HCT116 (cell line): ENCODE results near the gene SNTG2. TPM values are rescaled to one million over a fixed set of nuclear protein-coding genes. Genes with fewer than 3 reads are reported as not detected.

Experiments used
- ATAC-seq: fragments of 200-7000 bp; cut with Tn5 transposase; 2 replicates; pipeline ENCODE4 v1.9.1; 2020; ENCODE audit warnings: mild to moderate bottlenecking, moderate library complexity
- BruUV-seq: library from RNA; stranded (reverse); fragments of 400-500 nt; replicated peaks from 2 replicates; lab custom pipeline; 2021; lab: Mats Ljungman, UMichigan
- CTCF ChIA-PET: fragments of 300-600 bp; sonication (Branson Sonifier 250); formaldehyde crosslinking; loops from one replicate; lab custom pipeline; 2021; ENCODE audit warnings: antibody characterized with exemption; lab: Charles Lee
- POLR2A ChIA-PET: fragments of 300-600, 350-600 bp; sonication (Branson Sonifier 250); formaldehyde crosslinking; loops from one replicate; lab custom pipeline; 2021; ENCODE audit warnings: antibody characterized with exemption; lab: Charles Lee
- RAD21 ChIA-PET, 2 experiments: fragments of 300-600 bp; sonication (Branson Sonifier 250); formaldehyde crosslinking; loops; one replicate each; lab custom pipeline; 2023; ENCODE audit warnings: low total read pairs in 2 of 2; ENCODE audit not compliant: uncharacterized antibody in 2 of 2, unreplicated experiment in 2 of 2, low non-redundant PET in 1 of 2; lab: Charles Lee
- DNase-seq: peaks from one replicate; pipeline ENCODE4 v3.0.0-alpha.2; 2010; ENCODE audit warnings: low read depth, low spot score
- H2AFZ ChIP-seq: fragments of 200-600 bp; shearing (Covaris generic), sonication (generic); 2 replicates; pipeline ENCODE4 v1.6.1; 2017; ENCODE audit warnings: low read depth, mixed run types, mixed read lengths, antibody characterized with exemption, low read length; ENCODE audit not compliant: poor library complexity, severe bottlenecking
- H3K27ac ChIP-seq: 2 replicates; pipeline ENCODE4 v1.5.1; 2012; ENCODE audit warnings: low read depth, low read length
- H3K27me3 ChIP-seq: fragments of 200-600 bp; sonication (generic); 2 replicates; pipeline ENCODE4 v1.6.1; 2016; ENCODE audit warnings: mixed run types, low read length, mixed read lengths; ENCODE audit not compliant: insufficient read depth
- H3K36me3 ChIP-seq, 2 experiments: fragments of 200-500 bp in 1 of 2; fragments of 200-600 bp in 1 of 2; sonication (Bioruptor generic) in 1 of 2; sonication (generic) in 1 of 2; 2 replicates each; pipeline versions ENCODE4 v1.5.1 to v1.6.1; 2014 to 2016; ENCODE audit warnings: low read length in 2 of 2, inconsistent platforms in 1 of 2, mixed read lengths in 1 of 2, mixed run types in 1 of 2; ENCODE audit not compliant: insufficient read depth in 2 of 2, control insufficient read depth in 1 of 2
- H3K4me1 ChIP-seq, 2 experiments: fragments of 200-600 bp in 1 of 2; sonication (generic) in 1 of 2; 2 replicates each; pipeline versions ENCODE4 v1.5.1 to v1.6.1; 2012 to 2017; ENCODE audit warnings: low read length in 2 of 2, inconsistent platforms in 1 of 2, mild to moderate bottlenecking in 1 of 2, mixed read lengths in 1 of 2, mixed run types in 1 of 2, moderate library complexity in 1 of 2; ENCODE audit not compliant: insufficient read depth in 2 of 2, control insufficient read depth in 1 of 2
- H3K4me2 ChIP-seq: fragments of 200-600 bp; sonication (generic); 2 replicates; pipeline ENCODE4 v1.6.1; 2017; ENCODE audit warnings: mixed run types, low read length, mixed read lengths
- H3K4me3 ChIP-seq, 2 experiments: fragments of 200-600 bp in 1 of 2; sonication (generic) in 1 of 2; replicated peaks in 1 of 2; 2 replicates each; pipeline ENCODE4 v1.5.1; 2011 to 2016; ENCODE audit warnings: low read length in 2 of 2, control low read depth in 1 of 2, low read depth in 1 of 2, mild to moderate bottlenecking in 1 of 2, mixed read lengths in 1 of 2, mixed run types in 1 of 2
- H3K79me2 ChIP-seq: fragments of 200-600 bp; sonication (generic); 2 replicates; pipeline ENCODE4 v1.6.1; 2017; ENCODE audit warnings: mild to moderate bottlenecking, mixed run types, low read length, moderate library complexity, mixed read lengths; ENCODE audit not compliant: insufficient read depth
- H3K9ac ChIP-seq: fragments of 200-600 bp; sonication (generic); 2 replicates; pipeline ENCODE4 v1.6.1; 2016; ENCODE audit warnings: low read length, mixed read lengths
- H3K9me2 ChIP-seq: fragments of 200-600 bp; sonication (generic), shearing (Covaris generic); 2 replicates; pipeline ENCODE4 v1.6.1; 2017; ENCODE audit warnings: mixed run types, mild to moderate bottlenecking, moderate library complexity; ENCODE audit not compliant: insufficient read depth
- H3K9me3 ChIP-seq, 2 experiments: fragments of 200-500 bp in 1 of 2; fragments of 200-600 bp in 1 of 2; sonication (Bioruptor generic) in 1 of 2; sonication (generic) in 1 of 2; 2 replicates each; pipeline ENCODE4 v1.6.1; 2014 to 2017; ENCODE audit warnings: low read length in 2 of 2, mixed read lengths in 2 of 2, inconsistent platforms in 1 of 2, low read depth in 1 of 2, mild to moderate bottlenecking in 1 of 2, mixed run types in 1 of 2, moderate library complexity in 1 of 2; ENCODE audit not compliant: control insufficient read depth in 1 of 2, insufficient read depth in 1 of 2
- H4K20me1 ChIP-seq: fragments of 200-600 bp; sonication (generic), shearing (Covaris generic); 2 replicates; pipeline ENCODE4 v1.6.1; 2017; ENCODE audit warnings: mixed run types, mild to moderate bottlenecking, moderate library complexity; ENCODE audit not compliant: insufficient read depth
- CTCF ChIP-seq, 3 experiments: fragments of 200-600 bp in 1 of 3; sonication (generic) in 1 of 3; IDR thresholded peaks in 2 of 3; conservative IDR thresholded peaks in 1 of 3; 2 replicates each; pipeline ENCODE4 v1.5.1; 2012 to 2017; ENCODE audit warnings: low read depth in 2 of 3, low read length in 2 of 3, antibody characterized with exemption in 1 of 3, borderline replicate concordance in 1 of 3, control low read depth in 1 of 3, mild to moderate bottlenecking in 1 of 3, mixed read lengths in 1 of 3, mixed run types in 1 of 3, moderate library complexity in 1 of 3; ENCODE audit not compliant: insufficient read depth in 1 of 3
- ELF1 ChIP-seq: IDR thresholded peaks from 2 replicates; pipeline ENCODE4 v1.6.1; 2012; ENCODE audit warnings: low read depth, borderline replicate concordance
- FOSL1 ChIP-seq: IDR thresholded peaks from 2 replicates; pipeline ENCODE4 v1.6.1; 2012; ENCODE audit warnings: low read depth
- JUND ChIP-seq: IDR thresholded peaks from 2 replicates; pipeline ENCODE4 v1.6.1; 2012
- MAX ChIP-seq: IDR thresholded peaks from 2 replicates; pipeline ENCODE4 v1.6.1; 2012
- POLR2AphosphoS5 ChIP-seq: IDR thresholded peaks from 2 replicates; pipeline ENCODE4 v1.6.1; 2011; ENCODE audit warnings: mild to moderate bottlenecking, low read depth, low read length, moderate library complexity
- REST ChIP-seq: IDR thresholded peaks from 2 replicates; pipeline ENCODE4 v1.6.1; 2012; ENCODE audit warnings: low read depth
- SP1 ChIP-seq: IDR thresholded peaks from 2 replicates; pipeline ENCODE4 v1.6.1; 2012; ENCODE audit warnings: low read depth
- SRF ChIP-seq: IDR thresholded peaks from 2 replicates; pipeline ENCODE4 v1.6.1; 2012; ENCODE audit warnings: low read depth
- intact Hi-C: fragments of 100-400 bp; cut with micrococcal nuclease; formaldehyde crosslinking; loops from 2 replicates; pipeline ENCODE4 v1.10.0; 2022
- total RNA-seq: library from RNA; stranded (reverse); gene quantifications from one replicate; pipeline ENCODE4 v1.2.1, GENCODE V29; 2021; ENCODE audit not compliant: unreplicated experiment

Gene SNTG2
- total RNA-seq, 1 experiment from 2014 or later = not detected

- TF ChIP-seq REST (no peak), ELF1 (no peak), FOSL1 (no peak)
- TF ChIP-seq, all 23 proteins: peak for 0
Measured at GRCh38 chr2:1251520-1251919, 300.9 kb downstream of the SNTG2 start (continued).

GRCh38 chr2:1253629-1254028 is 303.0 kb downstream of the SNTG2 start:
- Histone ChIP-seq H3K4me3 (no peak overlapping the region), H3K27ac (no peak overlapping the region), H3K4me2 (no peak overlapping the region), H3K36me3 (no peaks in the 10 kb centered on the region), H2AFZ (no peak overlapping the region), H3K9ac (no peak overlapping the region), H3K9me2 (no peaks in the 10 kb centered on the region), H3K4me1 (no peaks in the 10 kb centered on the region), H3K27me3 (peaks cover 37% of the 10 kb centered on the region; the same call in 1 of the 2 replicates), H3K79me2 (no peaks in the 10 kb centered on the region), H4K20me1 (no peaks in the 10 kb centered on the region), H3K9me3 (no peaks in the 10 kb centered on the region)
- ChIA-PET RAD21 (no interaction called here), POLR2A (no interaction called here), CTCF (no interaction called here)
- no peak for DNase-seq
- no TSS peak for BruUV-seq
- ATAC-seq = no peak
- no peak for TF ChIP-seq REST
- no peak for TF ChIP-seq MAX
- no peak for TF ChIP-seq CTCF (IDR thresholded peaks at IDR 0.05 in 2 of 3, conservative IDR thresholded peaks at IDR 0.05 in 1 of 3; ENCODE audit: borderline replicate concordance in 1 of 3, insufficient read depth in 1 of 3, low read depth in 2 of 3, low read length in 2 of 3)
- TF ChIP-seq SRF = no peak
- no peak for TF ChIP-seq SP1
- TF ChIP-seq JUND = no peak
- no peak for TF ChIP-seq POLR2AphosphoS5
- intact Hi-C loops = no loop called here
